Measurements from ENCODE around the gene GAL3ST1.
"Not testable (repeated sequence)": the region's sequence is repeated elsewhere in the genome, so short reads cannot be mapped to it uniquely, and the experiment has no call there.

GAL3ST1 gene, protein sequence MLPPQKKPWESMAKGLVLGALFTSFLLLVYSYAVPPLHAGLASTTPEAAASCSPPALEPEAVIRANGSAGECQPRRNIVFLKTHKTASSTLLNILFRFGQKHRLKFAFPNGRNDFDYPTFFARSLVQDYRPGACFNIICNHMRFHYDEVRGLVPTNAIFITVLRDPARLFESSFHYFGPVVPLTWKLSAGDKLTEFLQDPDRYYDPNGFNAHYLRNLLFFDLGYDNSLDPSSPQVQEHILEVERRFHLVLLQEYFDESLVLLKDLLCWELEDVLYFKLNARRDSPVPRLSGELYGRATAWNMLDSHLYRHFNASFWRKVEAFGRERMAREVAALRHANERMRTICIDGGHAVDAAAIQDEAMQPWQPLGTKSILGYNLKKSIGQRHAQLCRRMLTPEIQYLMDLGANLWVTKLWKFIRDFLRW

GRCh38 chr22:30574095-30574981 lies at the start of gene GAL3ST1:
TSS of gene GAL3ST1 (minus strand) at chr22:30574665. CDS start at chr22:30557392, 17,273 bp downstream.
- intact Hi-C loops (cut with DNase I) = no loop called here
- DNase-seq = peak; percentile 67 to 98 (median 80)

GRCh38 chr22:30619909-30620308 lies 45.4 kb upstream of the GAL3ST1 start:
- intact Hi-C loops (cut with DNase I) = not testable (repeated sequence)

GRCh38 chr22:30617819-30618218 lies 43.4 kb upstream of the GAL3ST1 start:
- intact Hi-C loops (cut with DNase I) = no loop called here
- no peak for DNase-seq

More at GRCh38 chr22:30619909-30620308, 45.4 kb upstream of the GAL3ST1 start:
- not testable (repeated sequence) for DNase-seq

- peak in 1 of 10 donors; percentile 22 for DNase-seq
- intact Hi-C loops (cut with DNase I) = no loop called here
Measured at GRCh38 chr22:30615543-30615954, 41.1 kb upstream of the GAL3ST1 start.

DNA sequence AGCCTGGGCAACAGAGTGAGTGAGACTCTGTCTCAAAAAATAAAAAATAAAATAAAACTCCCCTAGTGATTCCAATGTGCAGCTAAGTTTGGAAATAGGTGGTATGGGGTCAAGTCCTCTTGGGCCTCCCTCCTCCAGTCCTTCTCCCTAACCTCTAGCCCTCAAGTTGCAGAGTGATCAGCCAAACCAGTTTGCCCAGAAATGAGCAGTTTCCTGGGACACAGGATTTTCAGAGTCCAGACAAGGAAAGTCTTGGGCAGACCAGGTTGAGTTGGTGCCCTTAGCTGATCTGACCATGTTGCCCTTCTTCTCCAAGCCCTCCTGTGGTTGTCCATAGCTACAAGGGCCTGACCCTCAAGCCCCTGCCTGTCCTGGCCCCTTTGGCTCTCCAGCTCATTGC lies 40.4 kb upstream of the GAL3ST1 start:
- intact Hi-C loops (cut with DNase I) = no loop called here
- peak in 1 of 10 donors; percentile 20 for DNase-seq

DNA sequence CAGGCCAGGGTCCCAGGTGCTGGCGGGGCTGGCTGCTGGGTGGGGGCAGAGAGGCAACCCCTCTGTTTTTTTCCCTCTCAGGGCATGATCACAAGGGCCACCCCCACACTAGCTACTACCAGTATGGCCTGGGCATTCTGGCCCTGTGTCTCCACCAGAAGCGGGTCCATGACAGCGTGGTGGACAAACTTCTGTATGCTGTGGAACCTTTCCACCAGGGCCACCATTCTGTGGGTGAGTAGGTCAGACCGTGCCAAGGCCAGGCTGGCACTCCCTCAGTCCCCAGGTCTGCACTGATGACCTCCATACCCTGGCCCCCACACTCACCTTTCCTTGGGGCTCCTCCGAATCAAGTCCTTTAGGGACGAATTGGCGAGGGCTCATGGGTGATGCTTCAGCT lies 39.8 kb upstream of the GAL3ST1 start:
- intact Hi-C loops (cut with DNase I) = no loop called here
- DNase-seq = peak in 2 of 10 donors; percentile 55 to 71

GRCh38 chr22:30612789-30613188 lies 38.3 kb upstream of the GAL3ST1 start:
- peak in 1 of 10 donors; percentile 38 for DNase-seq
- intact Hi-C loops (cut with DNase I) = no loop called here

- DNase-seq = no peak
- intact Hi-C loops (cut with DNase I) = no loop called here
Measured at GRCh38 chr22:30611197-30611596, 36.7 kb upstream of the GAL3ST1 start.

DNA sequence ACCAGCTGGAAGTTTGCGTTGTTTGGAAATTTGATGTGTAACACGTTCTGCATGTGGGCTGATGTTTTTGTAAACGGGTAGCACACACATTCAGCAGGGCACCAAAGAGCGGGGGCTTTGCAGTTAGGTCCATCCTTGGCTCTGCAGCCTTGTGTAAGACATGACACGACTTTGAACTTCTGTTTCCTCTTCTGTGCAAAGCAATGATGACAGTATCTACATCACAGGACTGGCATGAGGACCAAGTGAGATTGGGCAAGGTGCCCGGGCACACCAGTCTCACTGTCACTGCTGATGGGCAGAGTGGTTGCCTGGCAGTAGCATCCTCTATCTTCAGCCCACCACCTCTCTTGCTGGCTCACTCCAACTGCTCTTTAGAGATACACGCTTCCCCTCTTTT lies 35.8 kb upstream of the GAL3ST1 start:
- peak in 6 of 10 donors; percentile 37 to 91 (median 48) for DNase-seq
- intact Hi-C loops (cut with DNase I) = no loop called here

GRCh38 chr22:30609260-30610185 lies 35.1 kb upstream of the GAL3ST1 start:
- DNase-seq = peak in 1 of 10 donors; percentile 58
- intact Hi-C loops (cut with DNase I) = no loop called here

- DNase-seq = peak in 1 of 10 donors; percentile 30
- intact Hi-C loops (cut with DNase I) = no loop called here
Measured at GRCh38 chr22:30607939-30608338, 33.5 kb upstream of the GAL3ST1 start.

DNA sequence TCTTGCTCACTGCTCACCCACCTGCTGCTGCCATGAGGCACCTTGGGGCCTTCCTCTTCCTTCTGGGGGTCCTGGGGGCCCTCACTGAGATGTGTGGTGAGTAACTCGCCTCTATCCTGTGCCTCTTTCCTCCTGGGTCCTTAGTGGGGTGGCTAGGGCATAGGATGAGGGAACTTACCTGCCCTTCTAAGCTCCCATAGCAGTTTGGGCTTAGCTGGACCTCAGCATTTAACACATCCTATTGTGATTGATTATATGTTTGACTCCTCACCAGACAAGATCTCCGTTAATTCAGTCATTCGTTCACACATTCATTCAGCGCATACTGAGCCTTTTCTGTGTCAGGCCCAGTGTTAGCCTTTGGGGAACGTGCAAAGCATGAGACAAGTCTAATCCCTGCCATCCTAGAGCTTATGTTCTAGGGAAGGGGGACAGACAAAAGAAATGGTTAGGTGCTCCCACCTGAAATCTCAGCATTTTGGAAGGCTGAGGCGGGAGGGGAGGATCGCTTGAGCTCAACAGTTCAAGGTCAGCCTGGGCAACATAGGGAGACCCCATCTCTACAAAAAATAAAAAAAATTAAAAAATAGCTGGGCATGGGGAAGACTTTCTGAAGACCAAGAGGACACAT lies 33.0 kb upstream of the GAL3ST1 start:
- intact Hi-C loops (cut with DNase I) = no loop called here
- peak in 1 of 10 donors; percentile 14 for DNase-seq

DNA sequence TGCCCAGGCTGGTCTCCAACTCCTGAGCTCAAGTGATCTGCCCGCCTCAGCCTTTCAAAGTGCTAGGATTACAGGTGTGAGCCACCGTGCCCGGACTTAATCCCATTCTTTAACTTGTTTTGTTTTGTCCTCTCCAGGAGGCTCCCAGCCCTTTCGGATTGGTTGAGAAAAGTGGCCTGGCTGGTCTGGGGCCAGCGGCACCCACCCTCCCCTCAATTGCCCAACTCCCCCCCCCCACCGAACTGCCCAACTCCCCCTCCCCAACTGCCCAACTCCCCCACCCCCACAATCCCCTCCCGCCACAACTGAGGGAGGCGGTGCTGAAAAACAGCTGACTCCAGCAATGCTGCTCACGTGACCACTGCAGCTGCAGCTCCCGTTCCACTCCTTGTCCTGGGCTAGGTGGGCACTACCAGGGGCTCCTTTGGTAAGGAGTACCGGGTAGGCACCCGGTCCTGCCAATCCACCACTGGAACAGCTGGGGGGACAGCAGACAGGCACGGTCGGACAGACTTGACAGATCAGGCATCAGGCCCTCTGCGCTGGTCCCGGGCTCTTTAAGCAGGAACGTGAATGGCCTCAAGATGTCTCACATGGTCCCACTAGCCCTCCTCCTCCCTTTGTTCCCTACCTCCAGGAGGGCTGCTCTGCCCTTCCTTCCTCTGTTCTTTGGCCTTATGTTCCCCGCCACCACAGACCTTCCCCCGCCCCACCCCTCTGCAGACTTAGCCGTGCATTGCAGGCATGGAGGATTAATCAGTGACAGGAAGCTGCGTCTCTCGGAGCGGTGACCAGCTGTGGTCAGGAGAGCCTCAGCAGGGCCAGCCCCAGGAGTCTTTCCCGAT lies 32.2 kb upstream of the GAL3ST1 start, which contains the start of gene TCN2:
Gene TCN2 (plus strand): TSS at position 720 of the 845 bp plus-strand sequence. CDS start 158 bp downstream, outside the sequence.
- intact Hi-C loops (cut with DNase I) = no loop called here
- DNase-seq = peak; percentile 52 to 97 (median 79)

DNA sequence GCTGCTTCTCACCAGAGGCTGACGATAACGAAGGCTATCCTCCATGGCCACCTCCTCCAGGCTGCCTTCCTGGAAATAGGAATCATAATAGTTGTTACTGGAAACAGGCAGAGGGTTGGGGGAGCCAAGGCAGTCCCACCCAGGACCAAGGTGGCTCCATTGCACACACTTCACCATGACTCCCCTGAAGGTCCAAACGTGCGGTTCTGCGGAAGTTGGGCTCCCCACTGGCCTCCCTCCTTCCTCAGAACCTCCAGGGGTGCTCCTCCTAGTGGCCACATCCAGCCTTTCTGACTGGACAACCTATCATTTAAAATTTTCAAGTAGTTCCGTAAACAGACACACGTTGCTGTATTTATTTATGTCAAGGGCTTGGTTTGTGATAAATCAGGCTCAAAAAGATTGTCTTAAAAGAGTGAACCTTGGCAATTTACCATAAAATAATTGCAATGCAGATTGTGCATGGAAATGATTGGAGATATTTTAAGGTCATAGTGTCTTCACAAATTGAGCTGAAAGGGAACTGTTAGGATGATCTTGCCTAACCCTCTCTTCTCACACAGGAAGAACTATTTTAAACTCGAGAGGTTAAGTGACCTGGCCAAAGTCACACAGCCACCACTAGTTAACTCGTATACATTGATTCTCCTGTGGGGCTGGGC lies 31.1 kb upstream of the GAL3ST1 start:
- peak in 6 of 10 donors; percentile 40 to 88 (median 50) for DNase-seq
- intact Hi-C loops (cut with DNase I) = no loop called here

GRCh38 chr22:30604723-30605122 lies 30.3 kb upstream of the GAL3ST1 start:
- intact Hi-C loops (cut with DNase I) = no loop called here
- DNase-seq = peak in 2 of 10 donors; percentile 1 to 10

DNA sequence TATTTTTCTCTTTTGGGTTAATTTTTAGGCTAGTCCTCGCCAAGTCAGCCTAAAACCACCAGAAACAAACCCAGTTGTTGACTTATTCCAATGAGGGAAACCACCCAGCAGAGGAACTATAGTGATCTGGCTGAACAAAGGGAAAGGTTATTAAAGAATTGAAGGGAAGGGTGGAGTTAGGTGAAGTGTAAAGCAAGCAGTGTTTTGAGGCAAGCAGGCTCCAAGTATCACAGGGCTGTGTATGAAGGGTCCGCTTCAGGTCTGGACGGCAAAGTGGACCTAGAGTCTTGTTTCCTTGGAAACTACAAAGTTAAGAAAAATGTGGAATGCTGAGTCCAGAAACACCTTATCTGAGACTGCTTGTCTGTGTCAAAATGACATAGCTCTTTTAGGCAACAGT lies 29.3 kb upstream of the GAL3ST1 start:
- intact Hi-C loops (cut with DNase I) = no loop called here

DNA sequence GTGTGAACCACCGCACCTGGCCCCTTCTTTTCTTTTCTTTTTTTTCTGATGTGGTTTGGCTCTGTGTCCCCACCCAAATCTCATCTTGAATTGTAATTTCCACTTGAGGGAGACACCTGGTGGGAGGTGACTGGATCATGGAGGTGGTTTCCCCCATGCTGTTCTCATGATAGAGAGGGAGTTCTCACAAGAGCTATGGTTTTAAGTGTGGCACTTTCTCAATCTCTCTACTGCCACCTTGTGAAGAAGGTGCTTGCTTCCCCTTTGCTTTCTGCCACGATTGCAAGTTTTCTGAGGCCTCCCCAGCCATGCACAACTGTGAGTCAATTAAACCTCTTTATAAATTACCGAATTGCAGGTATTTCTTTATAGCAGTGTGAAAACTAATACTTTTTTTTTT lies 27.6 kb upstream of the GAL3ST1 start:
- peak in 1 of 10 donors; percentile 8 for DNase-seq
- intact Hi-C loops (cut with DNase I) = no loop called here

More for the DNA sequence above, 29.3 kb upstream of the GAL3ST1 start:
- DNase-seq = peak in 1 of 10 donors; percentile 12

DNA sequence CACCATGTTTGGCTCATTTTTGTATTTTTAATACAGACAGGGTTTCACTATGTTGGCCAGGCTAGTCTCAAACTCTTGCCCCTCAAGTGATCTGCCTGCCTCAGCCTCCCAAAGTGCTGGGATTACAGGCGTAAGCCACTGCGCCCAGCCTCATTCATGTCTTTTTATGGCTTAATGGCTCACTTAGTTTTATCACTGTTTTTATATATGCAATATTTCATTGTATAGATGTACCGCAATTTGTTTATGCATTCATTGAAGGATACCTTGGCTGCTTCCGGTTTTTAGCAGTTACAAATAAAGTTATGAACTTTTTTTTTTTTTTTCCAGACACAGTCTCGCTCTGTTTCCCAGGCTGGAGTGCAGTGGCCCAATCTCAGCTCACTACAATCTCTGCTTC lies 27.0 kb upstream of the GAL3ST1 start:
- intact Hi-C loops (cut with DNase I) = no loop called here
- no peak for DNase-seq

Data from posterior cingulate gyrus (tissue), 11 donors.